Measurements from ENCODE around the gene AFG3L2.

AFG3L2 gene

DNA sequence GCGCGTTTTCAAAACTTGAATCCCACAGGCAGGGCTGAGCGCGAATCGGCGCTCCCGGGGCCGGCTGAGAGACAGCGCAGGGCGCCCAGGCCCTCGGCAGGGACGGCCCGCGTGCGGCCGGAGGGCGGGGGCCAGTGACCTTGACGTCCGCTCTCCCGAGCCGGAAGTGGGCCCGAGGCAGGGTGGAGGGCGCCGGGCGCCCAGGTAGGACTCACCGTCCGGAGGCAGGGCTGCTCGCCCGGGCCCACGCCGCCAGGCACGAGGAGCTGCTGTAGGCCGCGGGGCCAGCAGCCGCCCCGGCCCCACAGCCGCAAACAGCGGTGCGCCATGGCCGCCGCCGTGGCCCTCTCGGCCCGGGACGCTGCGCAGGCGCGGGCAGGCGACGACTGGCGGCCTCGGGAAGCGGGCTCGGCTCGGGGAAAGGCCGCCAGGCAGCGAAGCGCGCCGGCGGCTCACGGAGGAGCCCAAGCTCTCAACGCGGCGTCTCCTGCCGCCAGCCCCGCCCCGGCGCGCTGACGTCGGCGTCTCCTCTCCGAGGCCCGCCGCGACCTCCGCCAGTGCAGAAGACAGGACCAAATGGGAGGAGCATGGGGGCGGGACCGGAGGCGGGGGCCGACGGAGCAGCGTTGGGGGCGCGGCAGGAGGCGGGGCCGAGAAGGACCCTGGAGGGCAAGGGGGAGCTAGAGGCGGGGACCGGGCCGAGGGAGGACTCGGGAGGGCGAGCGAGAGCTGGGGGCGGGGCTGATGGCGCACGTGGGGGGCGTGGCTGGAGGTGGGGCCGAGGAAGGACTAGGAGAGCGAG lies at the start of gene AFG3L2:
AFG3L2 (minus strand) TSS at position 474 of the 802 bp plus-strand sequence; CDS start at position 329, 145 bp downstream.
- intact Hi-C loops (cut with DNase I; ENCODE audit: low total_unique reads) = loop anchor here (10.0 kb wide), 1 partner anchor 62 kb away; no protein-coding TSS in a partner anchor
- Histone ChIP-seq H3K9me3 (no peaks in the 10 kb centered on the region), H3K27me3 (no peaks in the 10 kb centered on the region), H3K4me1 (peaks cover 0 to 42% (median 30%) of the 10 kb centered on the region in 4 donors), H3K36me3 (no peaks in the 10 kb centered on the region), H3K4me3 (peak within 1 kb of the TSS; percentile 76 to 83), H3K27ac (peak within 1 kb of the TSS; percentile 94 to 95)
- peak; percentile 100 for DNase-seq
- TF ChIP-seq, protein P1, sequence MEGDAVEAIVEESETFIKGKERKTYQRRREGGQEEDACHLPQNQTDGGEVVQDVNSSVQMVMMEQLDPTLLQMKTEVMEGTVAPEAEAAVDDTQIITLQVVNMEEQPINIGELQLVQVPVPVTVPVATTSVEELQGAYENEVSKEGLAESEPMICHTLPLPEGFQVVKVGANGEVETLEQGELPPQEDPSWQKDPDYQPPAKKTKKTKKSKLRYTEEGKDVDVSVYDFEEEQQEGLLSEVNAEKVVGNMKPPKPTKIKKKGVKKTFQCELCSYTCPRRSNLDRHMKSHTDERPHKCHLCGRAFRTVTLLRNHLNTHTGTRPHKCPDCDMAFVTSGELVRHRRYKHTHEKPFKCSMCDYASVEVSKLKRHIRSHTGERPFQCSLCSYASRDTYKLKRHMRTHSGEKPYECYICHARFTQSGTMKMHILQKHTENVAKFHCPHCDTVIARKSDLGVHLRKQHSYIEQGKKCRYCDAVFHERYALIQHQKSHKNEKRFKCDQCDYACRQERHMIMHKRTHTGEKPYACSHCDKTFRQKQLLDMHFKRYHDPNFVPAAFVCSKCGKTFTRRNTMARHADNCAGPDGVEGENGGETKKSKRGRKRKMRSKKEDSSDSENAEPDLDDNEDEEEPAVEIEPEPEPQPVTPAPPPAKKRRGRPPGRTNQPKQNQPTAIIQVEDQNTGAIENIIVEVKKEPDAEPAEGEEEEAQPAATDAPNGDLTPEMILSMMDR (IDR thresholded peaks at IDR 0.05) = no peak

DNA sequence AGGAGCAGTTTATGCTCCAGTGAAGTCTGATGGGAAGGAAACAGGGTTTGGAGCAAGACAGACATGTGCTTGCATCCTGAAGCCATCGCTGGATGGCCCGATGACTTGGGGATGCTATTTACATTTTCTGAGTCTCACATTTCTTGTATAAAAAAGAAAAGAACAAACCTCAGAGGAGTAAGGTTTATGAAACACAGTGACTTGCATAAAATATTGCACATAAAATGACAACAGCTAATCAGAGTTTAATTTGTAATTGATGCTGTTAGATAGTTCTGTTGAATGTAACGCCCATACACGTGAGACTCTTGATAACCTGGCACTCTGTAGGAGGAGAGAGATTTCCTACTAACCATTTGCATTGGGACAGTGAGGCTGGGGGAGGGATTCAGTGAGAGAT lies 47.2 kb upstream of the AFG3L2 start:
- no peaks in the 10 kb centered on the region for H3K9me3 ChIP-seq
- H3K36me3 ChIP-seq = peaks cover 6 to 28% (median 20%) of the 10 kb centered on the region in 3 donors
- intact Hi-C loops (cut with DNase I; ENCODE audit: low total_unique reads) = no loop called here
- H3K4me1 ChIP-seq = peaks cover 0 to 32% (median 16%) of the 10 kb centered on the region in 4 donors
- DNase-seq = no peak
- no peak overlapping the region for H3K4me3 ChIP-seq
- no peaks in the 10 kb centered on the region for H3K27me3 ChIP-seq
- TF ChIP-seq, protein P1 (IDR thresholded peaks at IDR 0.05) = no peak
- no peak overlapping the region for H3K27ac ChIP-seq

DNA sequence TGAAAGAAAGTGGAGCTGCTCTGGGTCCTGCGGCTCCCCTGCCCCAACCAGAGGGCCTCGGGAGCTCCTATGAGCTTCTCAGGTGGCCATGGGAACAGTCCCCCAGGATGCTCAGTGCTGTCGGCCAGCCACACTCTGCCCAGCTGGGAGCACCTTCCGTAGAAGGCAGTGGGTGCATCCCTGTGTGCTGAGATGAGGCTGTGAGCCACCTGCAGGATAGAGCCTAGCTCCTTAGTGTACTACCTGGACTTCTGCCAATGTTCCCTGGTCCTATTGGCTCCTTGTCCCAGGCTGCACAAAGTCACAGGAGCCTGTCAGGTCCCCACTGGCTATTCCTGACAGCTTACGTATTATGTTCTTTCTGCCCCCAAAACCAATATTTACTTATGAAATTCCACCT lies 46.8 kb upstream of the AFG3L2 start:
- intact Hi-C loops (cut with DNase I; ENCODE audit: low total_unique reads) = no loop called here
- TF ChIP-seq, protein P1 (IDR thresholded peaks at IDR 0.05) = no peak
- Histone ChIP-seq H3K4me3 (no peak overlapping the region), H3K27me3 (no peaks in the 10 kb centered on the region), H3K36me3 (peaks cover 4 to 24% (median 15%) of the 10 kb centered on the region in 3 donors), H3K9me3 (no peaks in the 10 kb centered on the region), H3K27ac (no peak overlapping the region), H3K4me1 (peaks cover 0 to 32% (median 16%) of the 10 kb centered on the region in 4 donors)
- no peak for DNase-seq

DNA sequence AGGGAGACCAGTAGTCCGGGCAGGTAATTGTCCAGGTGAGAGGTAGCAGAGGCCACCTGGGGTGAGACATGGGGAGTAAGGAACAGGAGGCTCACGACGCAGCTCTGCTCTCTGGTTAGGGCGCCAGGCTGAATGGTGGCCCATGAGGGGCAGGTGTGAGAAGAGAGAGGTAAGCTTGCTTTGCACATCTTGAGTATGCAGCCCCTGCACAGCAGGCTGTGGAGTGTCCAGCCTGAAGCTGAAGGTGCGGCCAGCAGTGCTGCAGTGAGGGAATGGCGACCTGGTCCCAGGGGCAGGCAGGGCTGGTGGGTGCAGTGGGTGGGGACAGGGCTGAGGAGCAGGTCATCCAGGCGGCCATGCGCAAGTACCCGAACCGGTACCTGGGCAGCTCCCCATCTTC lies 46.4 kb upstream of the AFG3L2 start:
- Histone ChIP-seq H3K27ac (no peak overlapping the region), H3K9me3 (no peaks in the 10 kb centered on the region)
- DNase-seq = no peak

DNA sequence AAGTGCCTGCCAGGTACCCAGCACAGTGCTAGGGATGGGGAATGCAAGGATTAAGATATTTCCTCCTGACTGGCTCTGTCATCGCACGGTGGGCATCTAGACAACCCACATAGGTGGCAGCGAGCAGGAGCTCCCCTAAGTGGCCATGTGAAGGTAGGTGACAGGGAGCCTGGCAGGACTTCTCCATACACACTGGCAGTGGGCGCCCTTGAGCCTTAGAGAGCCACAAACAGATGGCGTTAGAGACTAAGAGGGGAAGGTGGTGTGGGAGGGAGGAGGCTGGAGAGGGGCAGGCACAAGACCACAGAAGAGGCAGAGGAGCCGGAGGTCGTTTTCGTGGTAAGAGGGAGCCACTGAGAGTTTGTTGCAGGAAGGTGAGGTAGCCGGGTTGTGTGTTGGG lies 45.9 kb upstream of the AFG3L2 start:
- TF ChIP-seq, protein P1 (IDR thresholded peaks at IDR 0.05) = no peak
- peaks cover 0 to 32% (median 16%) of the 10 kb centered on the region in 4 donors for H3K4me1 ChIP-seq
- H3K36me3 ChIP-seq = peaks cover 4 to 15% (median 10%) of the 10 kb centered on the region in 3 donors
- intact Hi-C loops (cut with DNase I; ENCODE audit: low total_unique reads) = no loop called here
- H3K4me3 ChIP-seq = no peak overlapping the region
- H3K27me3 ChIP-seq = no peaks in the 10 kb centered on the region
- DNase-seq = no peak
- H3K9me3 ChIP-seq = no peaks in the 10 kb centered on the region
- no peak overlapping the region for H3K27ac ChIP-seq

More for the DNA sequence above, 46.4 kb upstream of the AFG3L2 start:
- Histone ChIP-seq H3K4me1 (peaks cover 0 to 32% (median 16%) of the 10 kb centered on the region in 4 donors), H3K4me3 (no peak overlapping the region), H3K36me3 (peaks cover 4 to 19% (median 14%) of the 10 kb centered on the region in 3 donors), H3K27me3 (no peaks in the 10 kb centered on the region)
- TF ChIP-seq, protein P1 (IDR thresholded peaks at IDR 0.05) = no peak
- intact Hi-C loops (cut with DNase I; ENCODE audit: low total_unique reads) = no loop called here
